Loucy (cell line): Measurements from ENCODE around the gene ALK.

Experiments
- H2AFZ ChIP-seq: fragments of 200-600 bp; sonication (generic); 2 replicates; pipeline ENCODE4 v1.6.0; 2016; ENCODE audit warnings: antibody characterized with exemption, mild to moderate bottlenecking, low read length, moderate library complexity
- H3F3A ChIP-seq: fragments of 200-600 bp; 2 replicates; pipeline ENCODE4 v1.6.0; 2016; ENCODE audit warnings: antibody characterized with exemption, low read depth, mild to moderate bottlenecking
- H3K27me3 ChIP-seq: fragments of 200-600 bp; sonication (generic); 2 replicates; pipeline ENCODE4 v1.6.1; 2014; ENCODE audit warnings: low read length, mild to moderate bottlenecking; ENCODE audit not compliant: insufficient read depth, poor library complexity, severe bottlenecking
- H3K36me3 ChIP-seq: fragments of 200-600 bp; sonication (generic); 2 replicates; pipeline ENCODE4 v1.6.1; 2016; ENCODE audit warnings: low read length; ENCODE audit not compliant: insufficient read depth
- H3K4me1 ChIP-seq: fragments of 200-600 bp; sonication (generic); 2 replicates; pipeline ENCODE4 v1.5.1; 2014; ENCODE audit warnings: low read length, mild to moderate bottlenecking; ENCODE audit not compliant: insufficient read depth, poor library complexity, severe bottlenecking
- H3K4me2 ChIP-seq: fragments of 200-600 bp; sonication (generic); 2 replicates; pipeline ENCODE4 v1.6.0; 2014; ENCODE audit warnings: antibody characterized with exemption, low read length, low read depth, mild to moderate bottlenecking; ENCODE audit not compliant: poor library complexity, severe bottlenecking
- H3K4me3 ChIP-seq: fragments of 200-600 bp; sonication (generic); 2 replicates; pipeline ENCODE4 v1.5.1; 2014; ENCODE audit warnings: low read length, mild to moderate bottlenecking, mixed read lengths; ENCODE audit not compliant: poor library complexity, severe bottlenecking
- H3K79me2 ChIP-seq: fragments of 200-600 bp; sonication (generic); 2 replicates; pipeline ENCODE4 v1.6.1; 2014; ENCODE audit warnings: low read length; ENCODE audit not compliant: insufficient read depth
- H3K9ac ChIP-seq: fragments of 200-600 bp; sonication (generic); 2 replicates; pipeline ENCODE4 v1.6.0; 2014; ENCODE audit warnings: mild to moderate bottlenecking, low read depth, low read length, moderate library complexity; ENCODE audit not compliant: poor library complexity, severe bottlenecking
- H3K9me2 ChIP-seq: fragments of 200-600 bp; sonication (generic); replicated peaks from 2 replicates; pipeline ENCODE4 v1.6.1; 2016; ENCODE audit warnings: low read depth, low read length, mixed read lengths
- H3K9me3 ChIP-seq: fragments of 200-600 bp; sonication (generic); 2 replicates; pipeline ENCODE4 v1.6.1; 2014; ENCODE audit warnings: mild to moderate bottlenecking, antibody characterized with exemption, low read length, low read depth; ENCODE audit not compliant: insufficient read depth
- H4K20me1 ChIP-seq: fragments of 200-600 bp; sonication (generic); 2 replicates; pipeline ENCODE4 v1.6.0; 2014; ENCODE audit warnings: antibody characterized with exemption, low read length, mild to moderate bottlenecking; ENCODE audit not compliant: insufficient read depth, poor library complexity, severe bottlenecking
- CTCF ChIP-seq: fragments of 200-600 bp; sonication (generic); conservative IDR thresholded peaks from 2 replicates; pipeline ENCODE4 v1.5.1; 2014; ENCODE audit warnings: mild to moderate bottlenecking, antibody characterized with exemption, low read length
- EZH2phosphoT487 ChIP-seq: fragments of 200-600 bp; IDR thresholded peaks from 2 replicates; pipeline ENCODE4 v1.6.1; 2018; ENCODE audit warnings: antibody characterized with exemption, mild to moderate bottlenecking, moderate library complexity, borderline replicate concordance

ALK gene

GRCh38 chr2:29361231-29361630 is 560.2 kb downstream of the ALK start:
- TF ChIP-seq CTCF (no peak), EZH2phosphoT487 (no peak)
- H3K27me3 ChIP-seq, result peaks cover 6% of the 10 kb centered on the region
- no peaks in the 10 kb centered on the region for H4K20me1 ChIP-seq
- H3K36me3 ChIP-seq, result no peaks in the 10 kb centered on the region
- no peak overlapping the region for H3K4me3 ChIP-seq
- H3K9me3 ChIP-seq, result no peaks in the 10 kb centered on the region
- H2AFZ ChIP-seq, result no peak overlapping the region
- no peaks in the 10 kb centered on the region for H3K79me2 ChIP-seq
- no peak overlapping the region for H3K4me2 ChIP-seq
- no peaks in the 10 kb centered on the region for H3K9me2 ChIP-seq
- H3K4me1 ChIP-seq, result no peaks in the 10 kb centered on the region
- H3F3A ChIP-seq, result no peaks in the 10 kb centered on the region
- no peak overlapping the region for H3K9ac ChIP-seq

DNA sequence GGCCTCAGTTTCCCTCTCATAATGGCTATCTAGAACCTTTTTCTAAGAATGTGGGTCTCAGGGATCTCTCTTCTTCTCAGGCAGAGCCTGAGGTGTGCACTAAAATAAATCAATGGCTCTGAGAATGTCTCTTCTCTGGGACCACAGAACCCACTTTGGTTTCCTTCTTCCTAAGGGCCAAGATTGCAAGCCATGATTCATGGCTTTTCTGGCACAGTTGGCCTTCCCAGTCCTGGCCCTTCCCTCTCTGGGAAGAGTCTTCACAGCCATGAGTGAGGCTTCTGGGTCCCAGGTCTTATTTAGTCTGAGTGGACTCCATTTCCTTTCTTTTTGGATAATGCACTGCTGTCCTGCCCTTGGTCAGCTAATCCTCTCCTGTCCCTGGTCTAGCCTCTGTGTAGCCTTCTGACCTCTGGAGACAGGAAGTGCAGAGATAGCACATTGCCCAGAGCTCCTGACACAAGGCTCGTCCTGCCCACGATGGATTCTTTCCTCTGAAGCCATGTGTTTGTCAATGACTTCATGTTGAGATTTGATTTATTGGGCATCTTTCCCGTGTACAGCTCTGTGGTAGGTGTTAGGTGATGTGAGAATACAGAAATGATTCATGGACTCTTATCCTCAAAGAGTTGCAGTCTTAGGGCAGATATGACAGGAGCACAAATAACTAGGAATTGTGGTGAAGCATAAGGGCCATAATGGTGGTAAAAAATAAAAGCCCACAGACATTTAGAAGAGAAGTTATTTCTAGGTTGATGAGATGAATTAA is 561.2 kb downstream of the ALK start:
- no peaks in the 10 kb centered on the region for H3K79me2 ChIP-seq
- no peak overlapping the region for H3K4me2 ChIP-seq
- no peak overlapping the region for H3K4me3 ChIP-seq
- H3K4me1 ChIP-seq, result no peaks in the 10 kb centered on the region
- H3K9ac ChIP-seq, result no peak overlapping the region
- no peaks in the 10 kb centered on the region for H3K9me2 ChIP-seq
- no peaks in the 10 kb centered on the region for H3K36me3 ChIP-seq
- no peaks in the 10 kb centered on the region for H3K9me3 ChIP-seq
- H2AFZ ChIP-seq, result no peak overlapping the region
- H4K20me1 ChIP-seq, result no peaks in the 10 kb centered on the region
- no peak for TF ChIP-seq CTCF
- no peak for TF ChIP-seq EZH2phosphoT487
- peaks cover 6% of the 10 kb centered on the region for H3K27me3 ChIP-seq
- no peaks in the 10 kb centered on the region for H3F3A ChIP-seq

DNA sequence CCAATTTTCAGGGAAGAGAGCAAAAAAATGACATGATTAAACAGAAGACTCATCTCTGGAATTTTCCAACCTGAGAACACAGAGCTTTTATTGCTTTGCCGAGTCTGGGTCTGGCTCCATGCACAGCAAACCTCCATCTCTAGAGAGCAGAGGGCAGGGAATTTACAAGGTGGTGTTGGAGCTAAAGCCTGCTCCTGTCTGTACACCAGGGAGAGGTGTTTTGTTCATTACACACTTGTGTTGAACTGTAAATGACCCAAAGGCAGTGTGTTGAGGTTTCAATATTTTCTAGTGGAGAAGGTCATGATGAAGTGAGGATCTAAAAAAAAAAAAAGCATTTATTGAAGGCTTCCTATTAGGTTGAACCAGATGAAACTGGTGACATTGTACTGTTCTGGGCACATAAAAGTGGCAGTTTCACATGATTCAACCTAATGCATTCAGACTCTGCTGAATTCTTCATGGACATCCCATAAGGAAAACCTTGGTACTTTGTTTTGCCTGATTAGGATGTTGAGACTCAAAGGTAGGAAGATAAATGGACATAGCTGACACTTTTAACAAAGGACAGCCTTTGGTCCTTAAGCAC is 567.9 kb downstream of the ALK start:
- Histone ChIP-seq H3K9me2 (no peaks in the 10 kb centered on the region), H3K79me2 (no peaks in the 10 kb centered on the region), H3K36me3 (no peaks in the 10 kb centered on the region), H2AFZ (no peak overlapping the region), H3K27me3 (no peaks in the 10 kb centered on the region), H3K9me3 (no peaks in the 10 kb centered on the region), H3K4me1 (peaks cover 5% of the 10 kb centered on the region), H3K4me3 (no peak overlapping the region), H3K9ac (no peak overlapping the region), H3K4me2 (no peak overlapping the region), H4K20me1 (no peaks in the 10 kb centered on the region), H3F3A (no peaks in the 10 kb centered on the region)
- TF ChIP-seq CTCF (no peak), EZH2phosphoT487 (no peak)
